B cell (primary cell): ENCODE measurements around the gene MTHFS.

ENCODE experiments used
- EZH2 ChIP-seq: IDR thresholded peaks from 2 replicates; pipeline ENCODE4 v1.6.1; 2012; ENCODE audit warnings: borderline replicate concordance, low read depth, mild to moderate bottlenecking, moderate library complexity, low read length; ENCODE audit not compliant: insufficient read depth, poor library complexity, severe bottlenecking
- TF ChIP-seq, protein P1 (sequence below): fragments of 200-600 bp; IDR thresholded peaks from one replicate; pipeline ENCODE4 v1.8.0; 2022; ENCODE audit warnings: antibody characterized with exemption, mild to moderate bottlenecking

DNA sequence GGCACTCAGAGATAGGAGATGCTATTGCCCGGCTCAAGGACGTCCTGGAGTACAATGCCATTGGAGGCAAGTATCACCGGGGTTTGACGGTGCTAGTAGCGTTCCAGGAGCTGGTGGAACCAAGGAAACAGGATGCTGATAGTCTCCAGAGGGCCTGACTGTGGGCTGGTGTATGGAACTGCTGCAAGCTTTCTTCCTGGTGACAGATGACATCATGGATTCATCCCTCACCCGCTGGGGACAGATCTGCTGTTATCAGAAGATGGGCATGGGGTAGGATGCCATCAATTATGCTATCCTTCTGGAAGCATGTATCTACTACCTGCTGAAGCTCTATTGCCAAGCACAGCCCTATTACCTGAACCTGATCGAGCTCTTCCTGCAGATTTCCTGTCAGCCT is 47.8 kb upstream of the MTHFS start:
- TF ChIP-seq, protein P1, sequence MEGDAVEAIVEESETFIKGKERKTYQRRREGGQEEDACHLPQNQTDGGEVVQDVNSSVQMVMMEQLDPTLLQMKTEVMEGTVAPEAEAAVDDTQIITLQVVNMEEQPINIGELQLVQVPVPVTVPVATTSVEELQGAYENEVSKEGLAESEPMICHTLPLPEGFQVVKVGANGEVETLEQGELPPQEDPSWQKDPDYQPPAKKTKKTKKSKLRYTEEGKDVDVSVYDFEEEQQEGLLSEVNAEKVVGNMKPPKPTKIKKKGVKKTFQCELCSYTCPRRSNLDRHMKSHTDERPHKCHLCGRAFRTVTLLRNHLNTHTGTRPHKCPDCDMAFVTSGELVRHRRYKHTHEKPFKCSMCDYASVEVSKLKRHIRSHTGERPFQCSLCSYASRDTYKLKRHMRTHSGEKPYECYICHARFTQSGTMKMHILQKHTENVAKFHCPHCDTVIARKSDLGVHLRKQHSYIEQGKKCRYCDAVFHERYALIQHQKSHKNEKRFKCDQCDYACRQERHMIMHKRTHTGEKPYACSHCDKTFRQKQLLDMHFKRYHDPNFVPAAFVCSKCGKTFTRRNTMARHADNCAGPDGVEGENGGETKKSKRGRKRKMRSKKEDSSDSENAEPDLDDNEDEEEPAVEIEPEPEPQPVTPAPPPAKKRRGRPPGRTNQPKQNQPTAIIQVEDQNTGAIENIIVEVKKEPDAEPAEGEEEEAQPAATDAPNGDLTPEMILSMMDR: no peak
- TF ChIP-seq EZH2: no peak
